T-helper 2 cell treated with Interferon-gamma antibody and Interleukin-4, amounts not matched to agents 100 ng/mL and 5 ng/mL, for 36 hours (primary cell): ENCODE measurements around the gene GAPVD1. TPM values are rescaled to one million over a fixed set of nuclear protein-coding genes. Genes with fewer than 3 reads are reported as not detected.
"Not testable (repeated sequence)": the region's sequence is repeated elsewhere in the genome, so short reads cannot be mapped to it uniquely, and the experiment has no call there.

Experiments used
- intact Hi-C: fragments of 100-400 bp; cut with micrococcal nuclease; formaldehyde crosslinking; loops from one replicate; pipeline ENCODE4 v1.15.1; 2023
- total RNA-seq: library from RNA; stranded (reverse); gene quantifications from 2 replicates; pipeline ENCODE4 v1.2.3, GENCODE V29; 2022

GAPVD1 gene
- total RNA-seq, 1 donor from 2014 or later = 49.4 TPM

DNA sequence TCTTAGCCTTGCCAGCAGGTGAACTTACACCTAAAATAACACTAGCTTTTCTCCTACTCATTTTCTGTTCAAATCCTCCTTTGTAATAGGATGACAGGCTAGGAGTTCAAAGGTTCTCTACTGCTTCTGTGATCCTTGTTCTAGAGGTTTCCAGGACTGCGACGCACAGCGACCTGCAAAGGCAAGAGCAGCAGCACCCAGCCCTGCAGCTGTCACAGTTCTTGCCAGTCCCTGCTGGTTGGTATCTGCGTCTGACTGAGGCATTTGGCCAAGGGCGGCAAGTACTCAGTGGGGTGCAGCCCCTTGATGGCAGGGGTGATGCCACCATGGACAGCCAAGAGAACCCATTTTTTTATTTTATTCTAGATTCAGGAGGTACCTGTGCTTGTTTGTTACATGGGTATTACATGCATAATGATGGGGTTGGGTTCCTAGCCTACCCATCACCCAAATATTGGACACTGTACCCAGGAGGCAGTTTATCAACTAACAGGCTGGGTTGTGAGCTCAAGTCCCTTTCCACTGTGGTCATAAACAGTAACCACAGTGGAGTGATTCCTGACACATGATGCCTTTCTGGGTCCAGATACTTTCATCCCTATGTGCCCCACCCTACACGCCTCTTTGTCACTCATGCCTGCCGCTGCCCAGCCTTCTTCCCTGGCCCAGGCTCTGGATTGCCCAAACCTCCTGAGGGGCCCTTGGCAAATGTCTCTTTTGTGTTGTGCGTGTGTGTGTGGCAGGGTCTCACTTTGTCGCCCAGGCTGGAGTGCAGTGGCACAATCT is 111.0 kb downstream of the GAPVD1 start:
- intact Hi-C loops = no loop called here

DNA sequence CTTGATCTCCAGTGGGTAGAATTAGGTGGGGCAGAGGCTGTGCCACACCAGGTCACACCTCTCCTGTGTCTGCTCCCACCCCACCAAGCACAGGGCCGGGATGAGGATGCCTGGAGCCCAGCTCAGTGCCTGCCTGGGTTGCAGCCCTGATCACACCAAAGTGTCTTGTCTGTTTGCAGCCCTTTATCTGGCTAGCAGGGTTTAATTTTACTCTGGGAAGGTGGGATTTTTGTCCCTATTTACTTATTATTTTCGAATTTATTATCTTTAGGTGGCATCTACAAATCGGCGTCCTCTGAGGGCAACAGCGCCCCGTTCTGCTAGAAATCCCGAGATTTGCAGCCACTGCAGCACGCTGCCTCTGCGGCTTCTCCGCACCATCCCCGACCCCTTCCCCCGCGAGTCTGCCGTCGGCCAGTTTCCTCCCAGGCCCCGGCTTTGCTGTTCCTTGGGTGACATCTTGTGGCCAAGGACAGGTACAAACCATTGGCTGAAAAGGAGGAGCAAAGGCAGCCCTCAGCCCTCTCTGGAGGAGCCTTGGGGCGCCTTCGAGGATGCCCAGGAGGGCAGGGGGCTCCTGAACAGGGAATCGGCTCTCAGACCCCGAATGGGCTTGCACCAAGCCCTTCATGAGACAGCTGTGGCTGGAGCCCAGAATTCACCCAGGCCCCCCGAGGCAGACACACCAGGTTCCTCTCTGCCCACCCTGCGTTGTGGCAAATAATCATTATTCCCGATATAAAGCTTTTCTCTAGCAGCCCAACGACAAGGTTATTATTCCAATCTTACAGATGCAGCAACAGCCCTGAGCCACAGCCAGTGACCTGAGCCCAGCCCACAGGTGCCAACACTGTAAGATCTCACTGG is 113.0 kb downstream of the GAPVD1 start:
- intact Hi-C loops = loop anchor here (1.0 kb wide), 2 partner anchors 231 to 600 kb away; partner anchors contain the start of gene SCAI

DNA sequence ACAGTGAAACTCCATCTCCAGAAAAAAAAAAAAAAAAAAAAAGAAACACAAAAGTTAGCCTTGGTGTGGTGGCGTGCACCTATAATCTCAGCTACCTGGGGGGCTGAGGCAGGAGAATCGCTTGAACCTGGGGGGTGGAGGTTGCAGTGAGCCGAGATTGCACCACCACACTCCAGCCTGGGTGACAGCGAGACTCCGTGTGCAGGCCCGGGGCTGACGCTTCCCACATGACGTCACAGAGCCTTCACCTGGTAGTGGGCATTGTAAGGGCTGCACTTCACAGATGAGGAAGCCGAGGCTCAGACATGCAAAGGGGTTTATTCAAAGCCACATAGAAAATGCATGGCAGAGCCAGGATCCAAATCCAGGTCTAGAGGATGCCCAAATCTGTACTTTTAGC is 114.2 kb downstream of the GAPVD1 start:
- intact Hi-C loops = no loop called here

DNA sequence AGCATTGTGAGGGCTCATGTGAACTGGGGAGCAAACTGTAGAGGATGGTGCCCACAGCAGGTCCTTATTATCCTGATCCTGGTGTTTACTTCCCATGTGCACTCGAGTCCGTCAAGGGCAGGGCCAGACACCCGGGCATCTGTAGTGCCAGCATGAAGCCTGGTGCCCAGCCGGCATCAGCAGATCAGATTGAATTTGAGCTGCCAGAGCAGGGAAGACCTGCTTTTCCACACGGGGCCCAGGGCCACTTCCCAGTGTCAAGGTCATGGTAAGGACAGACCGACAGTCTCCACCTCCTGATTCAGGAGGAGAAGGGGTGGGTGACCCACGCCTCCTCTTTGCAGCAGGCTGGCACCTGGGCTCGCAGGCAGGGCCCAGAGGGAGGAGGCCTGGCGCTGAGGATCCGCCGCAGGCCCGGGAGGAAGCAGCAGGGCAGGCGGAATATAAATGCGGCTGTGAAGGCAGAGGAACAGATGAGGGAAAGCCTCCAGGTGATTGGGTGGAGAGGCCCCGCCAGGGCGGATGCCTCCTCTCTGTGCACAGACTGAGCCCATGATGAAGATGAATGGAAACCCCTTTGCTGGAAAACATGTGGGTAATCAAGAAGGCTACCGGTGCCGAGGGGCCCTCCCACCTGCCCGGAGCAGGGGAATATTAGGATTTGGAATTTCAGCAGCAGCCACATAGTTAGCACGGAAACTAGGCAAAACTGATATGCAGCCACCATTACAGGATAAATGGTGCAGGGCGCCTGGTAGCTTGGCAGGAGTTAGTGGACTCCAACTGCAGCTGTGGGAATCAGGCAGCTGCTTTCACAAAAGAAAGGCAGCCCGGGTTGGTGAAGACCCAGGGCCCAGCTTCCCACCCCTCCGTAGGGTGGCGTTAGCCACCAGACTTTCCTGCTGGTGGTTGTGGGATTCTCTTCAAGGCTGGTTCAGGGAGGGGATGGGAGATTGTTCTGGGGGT is 114.9 kb downstream of the GAPVD1 start:
- intact Hi-C loops = no loop called here

DNA sequence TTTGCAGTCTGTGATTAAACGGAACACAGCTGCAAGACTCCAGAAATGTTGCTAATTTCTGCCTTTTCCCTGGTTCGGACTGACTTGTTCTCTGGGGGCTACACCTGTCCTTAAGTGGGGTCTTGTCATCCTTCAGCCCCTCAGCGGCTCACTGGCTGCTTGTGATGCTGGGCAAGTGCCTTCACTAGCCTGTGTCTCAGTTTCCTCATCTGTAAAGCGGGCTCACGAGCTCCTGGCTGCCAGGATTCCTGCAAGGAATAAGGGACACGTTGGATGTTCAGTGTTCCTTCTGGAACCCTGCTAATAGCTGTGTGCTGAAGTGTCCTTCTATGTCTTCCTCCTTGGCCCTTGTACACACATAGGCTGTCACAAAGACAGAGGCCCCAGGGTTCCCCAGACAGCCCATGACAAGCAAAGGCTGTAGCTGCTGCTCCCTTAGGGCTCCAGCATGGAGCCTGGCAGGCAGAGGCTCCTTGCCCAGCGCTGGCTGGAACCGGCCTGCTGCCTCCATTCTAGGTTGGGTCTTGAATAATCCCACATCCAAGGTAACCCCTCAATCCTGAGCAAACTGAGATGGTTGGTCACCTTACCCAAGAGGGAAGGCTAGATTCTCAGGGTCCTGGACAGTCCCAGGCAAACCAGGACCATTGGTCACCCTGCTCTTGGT is 116.1 kb downstream of the GAPVD1 start:
- intact Hi-C loops = no loop called here

DNA sequence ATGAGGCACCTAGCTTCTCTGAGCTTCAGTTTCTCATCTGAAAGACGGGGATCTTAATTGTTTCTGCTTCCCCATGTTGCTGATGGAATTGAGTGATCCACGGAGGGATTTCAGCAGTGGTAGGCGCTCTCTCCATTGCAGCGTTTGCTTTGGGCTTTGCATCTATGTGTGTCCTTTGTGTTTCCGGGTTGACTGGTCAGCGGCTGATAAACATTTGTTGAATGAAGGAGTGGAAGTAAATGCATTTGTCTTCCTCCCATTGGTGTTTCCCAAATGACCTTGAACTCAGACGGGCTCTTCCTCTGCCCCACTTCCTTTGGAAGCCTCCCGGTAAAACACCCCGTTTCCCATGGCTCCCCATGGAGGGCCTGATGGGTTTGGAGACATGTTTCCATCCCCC is 117.2 kb downstream of the GAPVD1 start:
- intact Hi-C loops = no loop called here

DNA sequence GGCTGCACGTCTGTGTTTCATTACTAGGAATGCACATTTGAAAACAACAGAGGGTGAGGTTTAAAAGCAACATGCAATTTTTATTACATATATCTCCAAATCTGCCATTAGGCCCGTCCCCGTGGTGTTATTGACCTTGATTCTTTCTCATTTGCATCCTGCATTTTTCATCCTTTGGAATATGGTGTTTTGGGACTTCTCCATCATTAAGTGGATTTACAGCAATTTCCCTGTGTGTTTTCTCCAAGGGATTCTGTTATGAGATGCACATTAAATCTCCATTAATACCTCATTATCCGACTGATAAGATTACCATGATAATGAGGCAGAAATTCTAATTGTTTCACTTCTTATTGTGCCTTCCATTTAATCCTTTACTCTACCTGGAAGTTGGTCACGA is 117.6 kb downstream of the GAPVD1 start:
- intact Hi-C loops = no loop called here

DNA sequence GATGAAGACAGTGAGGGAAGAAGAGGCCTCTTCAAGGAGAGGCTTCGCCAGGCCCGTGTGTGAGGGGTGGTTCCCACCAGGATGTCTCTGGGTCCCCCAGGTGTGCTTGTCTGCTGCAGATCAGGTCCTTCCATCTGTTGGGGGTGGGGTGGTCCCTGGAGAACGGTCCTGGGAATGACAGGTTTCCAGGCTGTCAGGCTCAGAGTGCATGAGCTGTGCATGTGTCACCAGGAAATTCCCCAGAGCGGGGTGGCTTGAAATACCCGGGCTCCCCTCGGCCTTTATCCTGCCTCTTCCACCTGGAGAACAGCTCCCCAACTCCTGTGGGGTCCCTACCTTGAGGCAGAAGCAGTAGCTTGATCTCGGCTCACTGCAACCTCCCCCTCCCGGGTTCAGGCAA is 118.8 kb downstream of the GAPVD1 start:
- intact Hi-C loops = no loop called here

DNA sequence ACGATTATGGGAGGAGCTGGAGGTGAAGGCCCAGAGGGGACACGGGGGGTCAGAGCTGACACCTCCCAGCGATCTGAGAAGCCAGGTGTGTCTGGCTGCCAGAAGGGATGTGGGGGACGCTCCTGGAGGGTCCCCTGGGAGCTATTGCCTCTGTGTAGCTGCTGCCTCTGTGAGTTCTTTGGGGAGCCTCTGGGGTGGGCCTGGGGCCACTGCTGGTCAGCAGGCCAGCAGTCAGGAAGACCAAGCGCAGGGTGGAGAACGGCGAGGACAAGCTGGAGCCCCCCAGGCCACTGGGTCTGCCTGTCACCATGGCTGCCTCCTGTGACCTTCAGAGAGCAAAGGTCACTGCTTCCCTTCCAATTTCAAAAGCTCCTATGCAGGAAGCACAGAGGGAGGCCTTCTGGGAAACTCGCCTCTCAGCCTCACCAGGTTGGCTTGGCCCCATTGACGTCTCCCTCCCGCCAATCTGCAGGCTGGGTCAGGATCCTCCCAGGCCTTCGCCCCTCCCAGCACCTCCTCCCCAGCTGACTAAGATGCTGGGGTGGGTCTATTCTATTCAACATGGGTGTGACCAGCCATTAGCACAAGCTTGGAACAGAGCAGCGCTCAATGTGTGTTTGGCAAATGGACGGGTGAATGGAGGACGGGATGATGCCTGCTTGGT is 126.4 kb downstream of the GAPVD1 start:
- intact Hi-C loops = no loop called here

DNA sequence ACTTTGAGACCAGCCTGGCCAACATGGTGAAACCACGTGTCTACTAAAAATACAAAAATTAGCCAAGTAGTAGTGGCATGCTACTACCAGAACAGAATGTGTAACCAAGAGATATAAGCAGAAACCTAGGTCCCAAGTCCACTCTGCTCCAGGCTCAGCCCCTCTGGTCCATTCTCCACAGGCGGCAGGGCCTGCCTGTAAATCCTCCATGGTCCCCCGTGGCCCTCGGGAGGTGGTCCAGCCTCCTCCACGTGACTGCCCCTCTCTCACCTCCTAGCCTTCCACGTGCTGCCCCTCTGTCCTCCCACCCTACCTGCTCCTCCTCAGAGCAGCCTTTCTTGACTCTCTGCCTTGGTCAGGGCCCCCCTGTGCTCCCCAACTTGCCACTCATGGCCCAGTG is 127.4 kb downstream of the GAPVD1 start:
- intact Hi-C loops = no loop called here

DNA sequence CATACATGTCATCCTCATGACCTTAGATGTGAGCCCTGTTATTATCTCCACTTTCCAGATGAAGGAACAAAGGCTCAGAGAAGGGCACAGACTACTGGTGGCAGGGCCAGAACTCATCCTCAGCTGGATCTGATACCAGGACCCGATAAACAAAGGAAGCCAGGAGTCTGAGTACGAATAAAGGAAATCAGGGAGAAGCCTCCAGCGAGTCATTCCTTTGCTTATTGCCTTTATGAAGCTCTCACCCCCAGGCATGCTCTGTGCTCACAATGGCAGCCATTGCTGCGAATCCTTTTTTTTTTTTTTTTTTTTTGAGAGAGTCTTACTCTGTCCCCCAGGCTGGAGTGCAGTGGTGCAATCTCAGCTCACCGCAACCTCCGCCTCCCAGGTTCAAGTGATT is 130.1 kb downstream of the GAPVD1 start:
- intact Hi-C loops = no loop called here

DNA sequence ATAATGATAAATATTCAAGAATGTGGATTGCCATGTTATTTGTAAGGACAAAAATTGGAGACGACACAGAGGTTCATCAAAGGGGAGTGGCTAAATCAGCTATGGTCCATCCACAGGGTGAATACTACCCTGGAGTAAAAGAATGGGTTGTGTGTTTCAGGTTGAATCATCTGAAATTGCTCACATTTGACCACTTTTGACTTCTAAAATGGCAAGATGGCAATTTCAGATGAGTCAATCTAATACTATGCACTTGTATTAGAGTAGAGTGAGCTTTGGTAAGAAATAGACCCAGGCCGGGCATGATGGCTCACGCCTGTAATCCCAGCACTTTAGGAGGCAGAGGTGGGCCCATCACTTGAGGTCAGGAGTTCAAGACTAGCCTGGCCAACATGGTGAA is 131.8 kb downstream of the GAPVD1 start:
- intact Hi-C loops = no loop called here

DNA sequence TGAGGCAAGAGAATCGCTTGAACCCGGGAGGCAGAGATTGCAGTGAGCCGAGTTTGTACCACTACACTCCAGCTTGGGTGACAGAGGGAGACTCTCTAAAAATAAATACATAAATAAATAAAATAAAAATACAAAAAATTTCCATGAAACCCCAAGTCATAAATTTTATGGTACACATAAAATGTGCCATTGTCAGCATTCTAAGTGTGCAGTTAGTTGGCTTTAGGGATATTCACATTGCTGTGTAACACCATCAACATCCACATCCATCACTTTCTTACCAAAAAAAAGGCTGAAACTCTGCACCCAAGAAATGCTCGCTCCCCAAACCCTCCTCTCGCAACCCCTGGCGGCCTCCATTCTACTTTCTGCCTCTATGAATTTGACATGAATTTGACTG is 135.2 kb downstream of the GAPVD1 start:
- intact Hi-C loops = no loop called here

DNA sequence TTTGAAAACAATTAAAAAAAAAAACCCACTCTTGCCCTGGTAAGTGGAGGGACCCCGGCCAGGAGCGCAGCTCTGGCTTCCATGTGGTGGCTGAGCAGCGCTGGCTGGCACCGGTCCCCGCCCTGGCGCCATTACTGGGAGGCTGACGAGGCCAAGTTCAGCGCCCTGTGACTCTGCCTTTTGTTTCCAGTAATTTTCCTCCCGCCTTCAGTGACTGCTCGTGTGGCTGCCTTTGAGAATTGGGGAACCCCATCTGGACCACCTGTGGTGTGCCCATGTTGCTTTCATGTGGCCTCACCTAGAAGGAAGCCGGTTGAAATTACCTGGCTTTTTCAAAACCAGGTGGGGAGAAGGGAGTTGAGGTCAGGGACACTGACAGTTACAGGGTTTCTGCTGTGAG is 136.1 kb downstream of the GAPVD1 start:
- intact Hi-C loops = no loop called here

DNA sequence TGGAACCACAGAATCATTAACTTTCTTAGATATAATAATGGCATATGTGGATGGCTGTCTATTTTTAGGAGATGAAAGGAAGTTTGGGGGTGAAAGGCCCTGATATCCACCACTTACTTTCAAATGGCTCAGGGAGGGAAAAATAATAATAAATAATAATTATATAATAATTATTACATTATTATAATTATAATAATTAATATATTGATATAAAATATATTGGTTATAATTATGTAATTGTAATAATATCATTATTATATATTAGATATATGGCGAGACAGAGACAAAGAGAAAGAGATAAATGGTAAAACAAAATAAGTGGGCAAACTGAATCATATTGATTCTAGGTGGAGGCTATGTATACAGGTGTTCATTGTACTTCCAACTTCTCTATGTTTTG is 136.6 kb downstream of the GAPVD1 start:
- intact Hi-C loops = no loop called here

DNA sequence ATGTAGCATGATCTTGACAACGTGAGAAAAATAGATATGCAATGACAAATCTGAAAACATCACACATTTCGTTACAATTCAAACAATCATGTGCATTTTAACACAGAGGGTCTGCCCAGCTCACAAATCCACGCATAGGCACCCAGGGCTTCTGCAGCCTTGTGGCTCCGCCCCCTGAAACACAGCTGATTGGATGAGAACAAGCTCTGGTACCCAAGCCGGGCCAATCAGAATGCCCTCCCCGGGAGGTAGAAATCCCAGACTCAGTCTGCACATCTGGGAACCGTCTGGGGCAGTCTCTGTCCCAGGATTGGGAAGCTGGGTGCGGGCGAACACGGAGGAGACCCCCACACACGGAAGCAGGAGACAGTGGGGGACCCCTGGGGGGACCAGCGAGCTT is 137.5 kb downstream of the GAPVD1 start:
- intact Hi-C loops = no loop called here

DNA sequence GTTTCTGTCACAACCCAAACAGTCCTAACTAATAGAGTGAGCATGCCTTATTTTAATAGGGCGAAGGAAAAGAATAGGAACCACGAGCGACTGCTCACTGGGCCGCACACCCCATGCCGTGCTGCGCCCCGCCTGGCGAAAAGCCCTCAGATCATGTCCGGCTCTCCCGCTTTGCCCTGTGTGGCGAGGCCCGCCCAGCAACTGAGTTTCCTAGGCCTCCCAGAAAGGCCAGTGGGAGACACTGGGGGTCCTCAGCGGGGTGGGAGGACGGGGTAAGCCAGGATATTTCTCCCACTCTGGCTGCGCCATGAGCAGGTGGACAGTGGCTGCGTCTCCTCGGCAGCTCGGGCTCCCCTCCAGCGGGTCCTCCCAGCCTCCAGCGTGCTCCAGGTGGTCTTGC is 138.0 kb downstream of the GAPVD1 start:
- intact Hi-C loops = no loop called here

DNA sequence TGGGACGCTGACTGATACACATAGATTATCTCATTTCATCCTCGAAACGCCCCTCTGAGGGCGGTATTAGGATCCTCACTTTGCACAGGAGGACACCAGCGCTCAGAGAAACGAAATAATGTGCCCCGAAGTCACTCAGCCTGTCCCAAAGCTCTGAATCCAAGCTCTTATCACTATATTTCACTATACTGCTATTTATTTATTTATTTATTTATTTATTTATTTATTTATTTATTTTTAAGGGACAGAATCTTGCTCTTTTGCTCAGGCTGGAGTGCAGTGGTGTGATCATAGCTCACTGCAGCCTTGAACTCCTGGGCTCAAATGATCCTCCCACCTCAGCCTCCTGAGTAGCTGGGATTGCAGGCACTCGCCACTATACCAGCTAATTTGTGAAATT is 138.6 kb downstream of the GAPVD1 start:
- intact Hi-C loops = not testable (repeated sequence)

DNA sequence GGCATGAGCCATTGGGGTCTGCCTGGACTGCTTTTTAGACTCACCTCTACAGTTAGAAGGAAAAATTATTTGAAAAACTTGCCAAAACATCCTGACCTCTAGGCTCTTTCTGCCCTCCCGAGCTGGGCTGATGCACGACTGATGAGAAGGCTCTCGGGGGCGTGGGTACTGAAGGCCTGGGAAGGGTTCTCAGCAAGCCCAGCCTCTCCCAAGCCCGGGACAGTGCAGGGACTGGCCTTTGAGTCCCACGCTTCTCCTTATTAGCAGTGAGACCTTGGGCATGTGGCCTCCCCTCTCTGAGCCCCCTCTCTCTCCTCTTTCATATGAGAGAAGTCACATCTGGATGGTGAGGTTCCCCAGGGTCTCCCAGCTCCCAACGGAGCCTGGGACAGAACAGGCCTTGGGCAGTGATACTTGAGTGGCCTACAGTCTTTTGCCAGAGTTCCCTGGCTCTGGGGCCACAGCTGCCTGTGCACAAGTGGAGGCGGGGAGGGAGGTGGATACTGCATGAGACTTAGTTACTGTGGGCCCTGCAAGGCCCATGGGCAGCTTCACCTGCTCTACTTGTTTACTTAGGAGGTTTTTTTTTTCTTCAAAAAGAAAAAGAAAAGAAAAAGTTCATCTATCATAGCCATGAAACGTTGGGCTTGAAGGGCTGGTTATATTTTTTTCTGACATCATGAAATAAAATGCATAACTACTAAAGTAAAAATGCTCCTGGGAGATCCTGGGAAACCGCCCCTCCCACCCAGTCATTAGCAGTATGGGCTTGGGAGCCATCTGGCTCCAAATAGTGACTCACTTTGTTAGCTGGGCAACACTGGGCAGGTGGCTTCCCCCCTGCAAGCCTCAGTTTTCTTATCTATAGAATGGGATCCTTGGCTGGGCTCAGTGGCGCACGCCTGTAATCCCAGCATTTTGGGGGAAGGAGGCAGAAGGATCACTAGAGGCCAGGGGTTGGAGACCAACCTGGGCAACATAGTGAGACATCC is 139.4 kb downstream of the GAPVD1 start:
- intact Hi-C loops = no loop called here
